Measurements from ENCODE around the gene FBN2.

Gene FBN2

GRCh38 chr5:128414469-128414868 is 123.6 kb downstream of the FBN2 start:
- DNase-seq (ENCODE audit: low spot score) (no peak), ATAC-seq (ENCODE audit: low read depth) (no peak)
- TF ChIP-seq, protein P1, sequence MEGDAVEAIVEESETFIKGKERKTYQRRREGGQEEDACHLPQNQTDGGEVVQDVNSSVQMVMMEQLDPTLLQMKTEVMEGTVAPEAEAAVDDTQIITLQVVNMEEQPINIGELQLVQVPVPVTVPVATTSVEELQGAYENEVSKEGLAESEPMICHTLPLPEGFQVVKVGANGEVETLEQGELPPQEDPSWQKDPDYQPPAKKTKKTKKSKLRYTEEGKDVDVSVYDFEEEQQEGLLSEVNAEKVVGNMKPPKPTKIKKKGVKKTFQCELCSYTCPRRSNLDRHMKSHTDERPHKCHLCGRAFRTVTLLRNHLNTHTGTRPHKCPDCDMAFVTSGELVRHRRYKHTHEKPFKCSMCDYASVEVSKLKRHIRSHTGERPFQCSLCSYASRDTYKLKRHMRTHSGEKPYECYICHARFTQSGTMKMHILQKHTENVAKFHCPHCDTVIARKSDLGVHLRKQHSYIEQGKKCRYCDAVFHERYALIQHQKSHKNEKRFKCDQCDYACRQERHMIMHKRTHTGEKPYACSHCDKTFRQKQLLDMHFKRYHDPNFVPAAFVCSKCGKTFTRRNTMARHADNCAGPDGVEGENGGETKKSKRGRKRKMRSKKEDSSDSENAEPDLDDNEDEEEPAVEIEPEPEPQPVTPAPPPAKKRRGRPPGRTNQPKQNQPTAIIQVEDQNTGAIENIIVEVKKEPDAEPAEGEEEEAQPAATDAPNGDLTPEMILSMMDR (IDR thresholded peaks at IDR 0.05; ENCODE audit: poor library complexity, severe bottlenecking): no peak
- H3K27ac ChIP-seq (ENCODE audit: poor library complexity, severe bottlenecking): no peak overlapping the region
- H3K9me3 ChIP-seq (ENCODE audit: severe bottlenecking): no peaks in the 10 kb centered on the region
- H3K4me3 ChIP-seq (ENCODE audit: severe bottlenecking): no peak overlapping the region
- peaks cover 19% of the 10 kb centered on the region for H3K36me3 ChIP-seq (ENCODE audit: low read depth)
- peaks cover 15% of the 10 kb centered on the region for H3K4me1 ChIP-seq (ENCODE audit: insufficient read depth, poor library complexity, severe bottlenecking)
- no peaks in the 10 kb centered on the region for H3K27me3 ChIP-seq (ENCODE audit: insufficient read depth, poor library complexity, severe bottlenecking)

GRCh38 chr5:128413356-128413755 is 124.7 kb downstream of the FBN2 start:
- TF ChIP-seq, protein P1 (IDR thresholded peaks at IDR 0.05; ENCODE audit: poor library complexity, severe bottlenecking): no peak
- no peaks in the 10 kb centered on the region for H3K9me3 ChIP-seq (ENCODE audit: severe bottlenecking)
- no peak overlapping the region for H3K4me3 ChIP-seq (ENCODE audit: severe bottlenecking)
- no peak overlapping the region for H3K27ac ChIP-seq (ENCODE audit: poor library complexity, severe bottlenecking)
- ATAC-seq (ENCODE audit: low read depth) (no peak), DNase-seq (ENCODE audit: low spot score) (no peak)
- H3K27me3 ChIP-seq (ENCODE audit: insufficient read depth, poor library complexity, severe bottlenecking): no peaks in the 10 kb centered on the region
- H3K4me1 ChIP-seq (ENCODE audit: insufficient read depth, poor library complexity, severe bottlenecking): peaks cover 23% of the 10 kb centered on the region
- H3K36me3 ChIP-seq (ENCODE audit: low read depth): peaks cover 30% of the 10 kb centered on the region

DNA sequence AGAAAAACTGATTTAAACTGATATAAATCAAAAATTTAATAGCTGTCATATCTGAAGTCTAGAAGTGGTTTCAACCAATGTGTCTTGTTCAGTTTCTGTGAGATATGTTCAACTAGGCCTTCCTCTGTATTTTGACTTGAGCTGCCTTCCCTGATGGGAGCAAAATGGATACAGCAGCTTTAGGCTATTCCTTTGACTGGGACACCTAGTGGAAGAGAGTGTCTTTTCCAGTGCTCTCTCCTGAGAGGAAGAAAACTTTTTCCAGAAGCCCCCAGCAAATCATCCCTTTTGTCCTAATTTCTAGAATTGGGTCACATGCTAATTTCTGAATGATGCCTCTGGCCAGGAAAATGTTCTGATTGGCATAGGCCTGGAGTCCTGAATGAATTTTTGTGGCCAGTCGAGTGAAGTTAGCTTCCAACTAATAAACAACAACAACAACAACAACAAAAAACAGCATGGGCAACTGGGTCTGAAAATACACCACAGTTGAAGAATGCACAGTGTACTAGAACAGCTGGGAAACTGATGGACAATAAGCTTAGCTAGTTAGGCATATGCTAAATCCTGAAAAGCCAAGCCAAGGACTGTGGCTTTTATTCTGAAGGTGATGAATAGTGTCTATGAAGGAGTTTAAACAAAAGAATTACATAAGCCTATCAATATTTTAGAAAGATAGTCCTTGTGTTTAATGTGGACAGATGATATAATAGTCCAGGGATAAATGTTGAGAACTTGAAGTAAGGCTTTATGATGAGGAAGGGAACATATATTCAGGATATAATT is 125.7 kb downstream of the FBN2 start:
- Histone ChIP-seq H3K27ac (ENCODE audit: poor library complexity, severe bottlenecking) (no peak overlapping the region), H3K4me3 (ENCODE audit: severe bottlenecking) (no peak overlapping the region), H3K27me3 (ENCODE audit: insufficient read depth, poor library complexity, severe bottlenecking) (no peaks in the 10 kb centered on the region), H3K4me1 (ENCODE audit: insufficient read depth, poor library complexity, severe bottlenecking) (peaks cover 23% of the 10 kb centered on the region), H3K36me3 (ENCODE audit: low read depth) (peaks cover 41% of the 10 kb centered on the region), H3K9me3 (ENCODE audit: severe bottlenecking) (no peaks in the 10 kb centered on the region)
- DNase-seq (ENCODE audit: low spot score): no peak
- no peak for ATAC-seq (ENCODE audit: low read depth)
- TF ChIP-seq, protein P1 (IDR thresholded peaks at IDR 0.05; ENCODE audit: poor library complexity, severe bottlenecking): no peak

GRCh38 chr5:128409166-128409800 is 128.8 kb downstream of the FBN2 start:
- no peak overlapping the region for H3K4me3 ChIP-seq (ENCODE audit: severe bottlenecking)
- DNase-seq (ENCODE audit: low spot score) (no peak), ATAC-seq (ENCODE audit: low read depth) (peak; percentile 58; the same call in 1 of the 3 replicates)
- peaks cover 23% of the 10 kb centered on the region for H3K4me1 ChIP-seq (ENCODE audit: insufficient read depth, poor library complexity, severe bottlenecking)
- TF ChIP-seq, protein P1 (IDR thresholded peaks at IDR 0.05; ENCODE audit: poor library complexity, severe bottlenecking): no peak
- H3K27me3 ChIP-seq (ENCODE audit: insufficient read depth, poor library complexity, severe bottlenecking): no peaks in the 10 kb centered on the region
- peaks cover 71% of the 10 kb centered on the region for H3K36me3 ChIP-seq (ENCODE audit: low read depth)
- peak overlapping the region; percentile 52 for H3K27ac ChIP-seq (ENCODE audit: poor library complexity, severe bottlenecking)
- no peaks in the 10 kb centered on the region for H3K9me3 ChIP-seq (ENCODE audit: severe bottlenecking)

DNA sequence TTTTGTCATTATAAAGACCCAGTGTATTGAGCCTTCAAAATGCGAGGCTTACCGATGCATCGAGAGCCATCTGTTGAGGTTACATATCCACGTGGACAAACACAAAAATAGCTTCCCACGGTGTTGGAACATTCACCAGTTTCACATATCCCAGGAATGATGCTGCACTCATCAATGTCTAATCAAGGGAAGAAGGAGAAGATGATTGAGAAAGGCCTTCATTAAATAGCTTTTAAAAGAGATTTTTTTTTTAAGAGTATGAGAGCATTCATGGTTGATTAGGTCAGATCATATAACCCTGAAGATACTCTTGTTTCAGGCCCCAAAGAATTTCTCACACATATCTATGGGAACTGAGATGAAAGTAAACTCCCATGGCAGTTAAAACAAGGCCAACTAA is 129.4 kb downstream of the FBN2 start:
- Histone ChIP-seq H3K4me1 (ENCODE audit: insufficient read depth, poor library complexity, severe bottlenecking) (peaks cover 23% of the 10 kb centered on the region), H3K9me3 (ENCODE audit: severe bottlenecking) (no peaks in the 10 kb centered on the region), H3K36me3 (ENCODE audit: low read depth) (peaks cover 78% of the 10 kb centered on the region), H3K27me3 (ENCODE audit: insufficient read depth, poor library complexity, severe bottlenecking) (no peaks in the 10 kb centered on the region), H3K27ac (ENCODE audit: poor library complexity, severe bottlenecking) (peak overlapping the region; percentile 52), H3K4me3 (ENCODE audit: severe bottlenecking) (no peak overlapping the region)
- no peak for DNase-seq (ENCODE audit: low spot score)
- TF ChIP-seq, protein P1 (IDR thresholded peaks at IDR 0.05; ENCODE audit: poor library complexity, severe bottlenecking): no peak
- ATAC-seq (ENCODE audit: low read depth): no peak
